ENCODE results near the gene SERPIND1. TPM values are rescaled to one million over a fixed set of nuclear protein-coding genes. Genes with fewer than 3 reads are reported as not detected.

The SERPIND1 gene
- total RNA-seq, 2 experiments from 2014 or later = not detected

DNA sequence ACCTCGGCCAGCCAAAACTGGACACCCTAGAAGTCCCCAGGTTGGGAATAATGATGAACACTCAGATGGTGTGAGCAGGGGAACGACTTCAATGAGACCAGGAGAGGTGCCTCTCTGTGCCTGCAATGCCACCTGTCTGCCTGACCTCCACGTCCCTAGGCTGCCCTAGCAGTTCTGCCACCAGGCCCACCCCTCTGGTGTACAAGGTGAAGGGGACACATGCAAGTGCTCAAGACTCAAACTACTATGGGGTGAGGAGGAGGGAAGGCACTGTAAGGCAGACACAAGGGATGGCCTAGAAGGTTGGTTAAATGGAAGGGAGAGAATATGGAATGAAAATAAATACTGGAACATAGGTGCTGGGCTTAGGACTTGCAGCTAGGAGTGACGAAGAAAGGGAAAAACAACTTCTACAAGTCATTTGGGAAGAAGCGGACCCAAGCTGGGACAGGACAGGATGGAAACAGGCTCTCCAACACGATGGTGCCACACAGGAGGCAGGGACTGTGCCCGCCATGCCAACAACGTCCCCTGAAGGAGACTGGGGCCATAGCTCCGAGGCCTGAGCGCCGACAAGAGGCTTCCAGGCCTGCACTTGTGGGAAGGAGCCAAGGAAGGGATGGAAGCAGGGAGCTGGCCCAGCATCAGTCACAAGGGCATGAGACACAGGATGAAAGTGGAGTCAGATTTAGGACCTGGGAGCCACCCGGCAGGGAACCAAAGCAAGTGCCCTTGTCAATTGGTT is 18.5 kb downstream of the SERPIND1 start:
- CTCF ChIA-PET = interaction anchor here (0.6 to 1.2 kb wide), 2 partner anchors 8 to 35 kb away, joined by 3 to 4 read pairs; no protein-coding TSS in a partner anchor
- Mint-ChIP-seq H3K27me3 (ENCODE audit: low read depth) (no peaks in the 10 kb centered on the region), H3K27ac (no peak overlapping the region), H3K36me3 (ENCODE audit: low read depth) (peaks cover 21% of the 10 kb centered on the region), H3K9me3 (no peaks in the 10 kb centered on the region), H3K4me1 (ENCODE audit: low read depth) (no peaks in the 10 kb centered on the region), H3K4me3 (no peak overlapping the region)
- intact Hi-C loops (cut with micrococcal nuclease) = no loop called here
- no peak for DNase-seq

DNA sequence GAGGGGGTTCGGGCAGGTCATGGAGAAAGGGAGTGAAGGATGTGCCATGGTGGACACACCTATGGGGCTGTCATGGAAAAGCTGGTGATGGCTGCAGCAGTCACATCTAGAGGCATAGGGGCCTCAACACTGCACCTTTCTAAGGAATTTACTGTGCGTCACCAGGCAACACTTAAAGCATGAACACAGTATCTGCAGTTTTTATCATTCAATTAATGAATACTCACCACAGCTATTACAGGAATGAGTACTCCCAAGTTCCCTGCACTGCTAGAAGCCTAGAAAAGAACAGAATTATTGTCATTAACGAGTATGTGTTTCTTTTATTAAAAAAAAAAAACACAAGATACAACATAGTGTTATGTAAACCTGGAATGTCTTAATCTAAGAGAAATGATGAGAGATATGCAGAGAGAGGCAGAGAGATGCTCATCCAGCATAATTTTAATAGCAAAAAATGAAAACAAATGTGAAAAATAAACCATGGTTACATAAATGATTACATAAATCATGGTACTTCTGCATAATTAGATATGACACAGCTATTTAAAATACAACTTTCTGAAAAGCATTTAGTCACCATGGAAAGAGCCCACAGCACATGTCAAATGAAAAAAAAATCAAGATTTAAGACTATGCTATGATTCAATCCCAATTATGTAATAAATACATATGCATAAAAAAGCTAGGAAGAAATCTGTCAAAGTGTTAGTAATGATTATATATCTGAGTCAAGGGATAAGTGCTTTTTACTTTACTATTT is 19.2 kb downstream of the SERPIND1 start:
- H3K4me1 Mint-ChIP-seq (ENCODE audit: low read depth) = no peaks in the 10 kb centered on the region
- no peak for DNase-seq
- intact Hi-C loops (cut with micrococcal nuclease) = no loop called here
- CTCF ChIA-PET = interaction anchor here (0.6 to 1.5 kb wide), 7 partner anchors 9 to 625 kb away, joined by 3 to 6 read pairs (median 3); no protein-coding TSS in a partner anchor
- H3K4me3 Mint-ChIP-seq = no peak overlapping the region
- H3K27ac Mint-ChIP-seq = no peak overlapping the region
- H3K36me3 Mint-ChIP-seq (ENCODE audit: low read depth) = peaks cover 21% of the 10 kb centered on the region
- no peaks in the 10 kb centered on the region for H3K27me3 Mint-ChIP-seq (ENCODE audit: low read depth)
- H3K9me3 Mint-ChIP-seq = no peaks in the 10 kb centered on the region

DNA sequence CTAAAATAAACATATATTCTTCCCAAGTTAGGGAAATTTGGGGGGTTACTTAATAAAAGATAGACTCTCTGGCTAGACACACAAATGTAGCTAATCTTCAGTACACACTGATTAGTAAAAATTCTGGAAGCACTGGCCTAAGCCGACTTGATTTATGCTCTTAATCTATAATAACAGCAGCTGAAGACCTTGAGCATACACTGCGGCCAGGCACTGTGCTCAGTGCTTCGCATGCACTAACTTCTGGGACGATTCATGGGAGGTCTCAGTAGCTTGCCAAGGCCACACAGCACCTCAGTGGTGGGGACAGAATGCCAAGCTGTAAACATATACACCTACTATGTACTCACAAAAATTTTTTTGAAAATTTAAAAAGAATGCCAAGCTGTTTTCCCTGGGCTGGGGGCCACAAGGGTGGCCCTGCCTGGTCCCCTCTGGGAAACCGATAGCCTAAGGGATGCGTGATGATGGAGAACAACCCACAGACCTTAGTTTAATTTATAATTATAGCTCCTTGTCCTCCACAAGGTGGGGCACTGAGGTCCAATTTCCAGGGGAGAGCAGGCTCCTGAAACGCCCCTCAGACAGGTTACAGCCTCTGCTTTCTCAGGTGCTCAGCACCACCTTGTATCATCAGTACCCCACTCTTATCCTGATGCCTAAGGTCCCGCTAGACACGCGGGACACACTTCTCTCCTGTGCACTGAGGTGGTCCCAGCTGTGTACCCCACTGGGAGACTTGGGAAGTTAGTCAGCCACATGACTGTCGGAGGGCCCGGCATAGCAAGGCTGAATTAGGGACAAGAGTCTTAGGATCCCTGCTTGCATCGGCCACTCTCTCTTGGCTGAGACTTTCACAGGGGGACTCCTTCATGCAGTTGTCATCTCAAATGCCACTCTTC is 20.1 kb downstream of the SERPIND1 start:
- Mint-ChIP-seq H3K27ac (no peak overlapping the region), H3K4me3 (no peak overlapping the region), H3K27me3 (ENCODE audit: low read depth) (no peaks in the 10 kb centered on the region), H3K4me1 (ENCODE audit: low read depth) (no peaks in the 10 kb centered on the region), H3K9me3 (no peaks in the 10 kb centered on the region), H3K36me3 (ENCODE audit: low read depth) (peaks cover 18% of the 10 kb centered on the region)
- CTCF ChIA-PET = interaction anchor here (0.6 to 1.5 kb wide), 4 partner anchors 10 to 35 kb away, joined by 3 to 6 read pairs (median 3); no protein-coding TSS in a partner anchor
- no peak for DNase-seq
- intact Hi-C loops (cut with micrococcal nuclease) = no loop called here

DNA sequence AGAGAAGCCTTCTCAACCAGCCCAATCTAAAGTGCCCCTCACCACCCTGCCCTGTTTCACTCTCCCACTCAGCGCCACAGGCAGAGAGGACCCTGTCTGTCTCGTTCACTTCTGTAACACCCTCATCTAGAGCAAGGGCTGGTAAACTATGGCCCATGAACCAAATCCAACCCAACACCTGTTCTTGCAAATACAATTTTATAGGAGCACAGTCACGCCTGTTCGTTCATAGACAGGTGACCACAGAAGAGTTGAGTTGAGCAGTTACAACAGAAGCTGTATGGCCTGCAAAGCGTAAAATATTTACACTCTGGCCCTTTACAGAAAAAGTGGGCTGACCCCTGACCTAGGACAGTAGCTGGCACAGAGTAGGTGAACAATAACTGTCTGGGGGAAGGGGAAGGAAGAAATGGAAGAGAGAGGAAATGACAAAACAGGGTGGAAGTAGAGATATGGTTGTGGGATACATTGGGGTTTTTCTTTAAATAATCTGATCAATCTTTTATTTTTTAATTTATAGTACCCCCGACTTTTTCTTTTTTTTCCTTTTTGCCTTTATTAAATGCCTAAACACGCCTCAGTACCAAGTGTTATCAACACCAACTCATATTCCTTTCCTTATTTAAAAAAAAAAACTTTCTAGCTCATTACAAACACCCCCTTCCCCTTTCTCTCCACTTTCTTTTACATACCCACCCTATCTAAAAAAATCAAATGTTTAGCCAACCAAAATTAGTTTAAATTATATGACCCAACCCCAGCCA is 20.9 kb downstream of the SERPIND1 start:
- intact Hi-C loops (cut with micrococcal nuclease) = no loop called here
- H3K4me3 Mint-ChIP-seq = no peak overlapping the region
- H3K27ac Mint-ChIP-seq = peak overlapping the region; percentile 28
- no peaks in the 10 kb centered on the region for H3K4me1 Mint-ChIP-seq (ENCODE audit: low read depth)
- DNase-seq = no peak
- H3K9me3 Mint-ChIP-seq = no peaks in the 10 kb centered on the region
- CTCF ChIA-PET = interaction anchor here (1.5 kb wide), 1 partner anchor 11 kb away, joined by 6 read pairs; no protein-coding TSS in a partner anchor
- H3K36me3 Mint-ChIP-seq (ENCODE audit: low read depth) = peaks cover 20% of the 10 kb centered on the region
- H3K27me3 Mint-ChIP-seq (ENCODE audit: low read depth) = no peaks in the 10 kb centered on the region

DNA sequence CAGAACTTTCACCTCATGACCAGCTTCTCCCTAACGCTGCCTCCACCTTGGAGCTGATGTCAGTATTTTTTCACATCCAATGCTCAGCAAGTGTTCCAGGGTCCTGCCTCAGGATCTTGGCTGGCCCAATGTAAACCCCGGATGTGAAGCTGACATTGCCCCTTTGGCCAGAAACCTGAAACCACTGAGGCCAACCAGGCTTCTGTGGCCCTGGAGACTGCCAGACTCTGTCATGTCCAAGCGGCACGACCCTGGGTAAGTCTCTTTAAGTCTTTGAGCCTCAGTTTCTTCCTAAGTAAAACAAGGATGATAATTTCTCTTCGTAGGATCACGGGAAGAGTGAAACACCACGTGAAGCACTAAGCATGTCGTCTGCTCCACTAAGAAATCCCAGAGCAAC is 22.8 kb downstream of the SERPIND1 start:
- no peaks in the 10 kb centered on the region for H3K27me3 Mint-ChIP-seq (ENCODE audit: low read depth)

DNA sequence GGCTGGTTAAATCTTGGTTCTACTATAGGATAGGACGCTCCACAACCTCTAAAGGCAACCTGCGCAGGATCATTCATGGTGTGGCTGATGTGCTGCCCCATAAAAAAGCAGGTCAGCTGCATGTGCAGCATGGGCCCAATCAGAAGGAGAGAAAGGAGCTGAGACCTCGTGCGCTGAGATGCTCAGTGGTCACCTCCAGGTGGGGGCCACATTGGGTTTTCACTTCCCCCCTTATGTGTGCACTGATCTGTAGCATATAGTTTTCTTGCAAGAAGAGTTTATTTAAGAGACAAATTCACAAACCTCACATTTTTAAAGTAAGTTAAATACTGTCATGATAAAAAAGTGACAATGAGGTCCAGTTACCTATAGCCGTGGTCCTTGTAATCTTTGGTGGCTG is 24.3 kb downstream of the SERPIND1 start:
- no peaks in the 10 kb centered on the region for H3K4me1 Mint-ChIP-seq (ENCODE audit: low read depth)
- no peak overlapping the region for H3K4me3 Mint-ChIP-seq
- H3K27ac Mint-ChIP-seq = no peak overlapping the region
- no peaks in the 10 kb centered on the region for H3K9me3 Mint-ChIP-seq
- CTCF ChIA-PET = interaction anchor here (1.0 kb wide), 1 partner anchor 14 kb away, joined by 5 read pairs; no protein-coding TSS in a partner anchor
- no peaks in the 10 kb centered on the region for H3K27me3 Mint-ChIP-seq (ENCODE audit: low read depth)
- H3K36me3 Mint-ChIP-seq (ENCODE audit: low read depth) = peaks cover 20% of the 10 kb centered on the region
- intact Hi-C loops (cut with micrococcal nuclease) = no loop called here
- DNase-seq = no peak

More for the DNA sequence above, 22.8 kb downstream of the SERPIND1 start:
- CTCF ChIA-PET = interaction anchor here (0.9 kb wide), 1 partner anchor 13 kb away, joined by 4 read pairs; no protein-coding TSS in a partner anchor
- Mint-ChIP-seq H3K27ac (no peak overlapping the region), H3K9me3 (no peaks in the 10 kb centered on the region), H3K36me3 (ENCODE audit: low read depth) (peaks cover 16% of the 10 kb centered on the region), H3K4me3 (no peak overlapping the region), H3K4me1 (ENCODE audit: low read depth) (no peaks in the 10 kb centered on the region)
- no peak for DNase-seq
- intact Hi-C loops (cut with micrococcal nuclease) = no loop called here

DNA sequence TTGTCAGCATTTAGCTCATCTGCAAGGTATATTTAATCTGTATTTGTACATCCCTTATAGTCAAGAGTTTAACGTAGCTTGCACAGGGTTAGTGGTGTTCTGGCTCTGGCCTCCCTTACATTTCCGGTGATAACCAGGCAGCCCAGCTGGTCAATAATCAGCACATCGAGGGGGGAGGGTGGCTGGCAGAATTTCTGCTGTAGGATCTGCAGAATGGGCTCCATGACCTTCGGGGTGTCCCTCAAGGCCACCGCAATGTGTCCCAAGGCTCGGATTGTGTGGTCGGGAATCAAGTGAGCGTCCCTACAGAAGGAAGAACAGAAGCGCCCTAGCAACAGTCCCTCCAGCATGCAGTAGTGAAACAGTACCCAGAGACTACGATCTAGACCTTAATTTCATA is 25.1 kb downstream of the SERPIND1 start:
- Mint-ChIP-seq H3K27me3 (ENCODE audit: low read depth) (no peaks in the 10 kb centered on the region), H3K27ac (no peak overlapping the region), H3K36me3 (ENCODE audit: low read depth) (peaks cover 23% of the 10 kb centered on the region), H3K4me1 (ENCODE audit: low read depth) (no peaks in the 10 kb centered on the region), H3K9me3 (no peaks in the 10 kb centered on the region), H3K4me3 (no peak overlapping the region)
- intact Hi-C loops (cut with micrococcal nuclease) = no loop called here
- CTCF ChIA-PET = interaction anchor here (1.0 kb wide), 1 partner anchor 15 kb away, joined by 5 read pairs; no protein-coding TSS in a partner anchor
- DNase-seq = no peak

DNA sequence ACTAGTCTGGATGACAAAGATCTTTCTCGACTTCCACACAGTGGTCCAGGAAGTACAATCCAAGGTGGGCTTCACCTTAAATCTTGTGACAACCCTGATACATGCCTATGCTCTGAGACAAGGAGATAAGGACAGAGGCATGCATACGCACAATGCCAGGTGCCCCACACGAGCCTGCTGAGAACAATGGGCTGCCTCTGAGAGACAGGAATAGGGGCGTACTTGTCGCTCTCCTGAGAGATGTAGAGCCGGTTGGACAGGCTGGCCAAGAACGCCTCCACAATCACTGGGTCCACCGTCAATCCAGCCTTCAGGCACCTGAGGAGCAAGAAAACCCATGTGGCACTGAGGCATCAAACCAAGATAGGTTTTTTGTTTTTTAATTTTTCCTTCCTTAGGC is 25.5 kb downstream of the SERPIND1 start:
- H3K4me1 Mint-ChIP-seq (ENCODE audit: low read depth) = no peaks in the 10 kb centered on the region
- no peaks in the 10 kb centered on the region for H3K27me3 Mint-ChIP-seq (ENCODE audit: low read depth)
- H3K9me3 Mint-ChIP-seq = no peaks in the 10 kb centered on the region
- CTCF ChIA-PET = no interaction called here
- intact Hi-C loops (cut with micrococcal nuclease) = no loop called here
- no peak overlapping the region for H3K4me3 Mint-ChIP-seq
- no peak for DNase-seq
- peaks cover 20% of the 10 kb centered on the region for H3K36me3 Mint-ChIP-seq (ENCODE audit: low read depth)
- H3K27ac Mint-ChIP-seq = no peak overlapping the region

DNA sequence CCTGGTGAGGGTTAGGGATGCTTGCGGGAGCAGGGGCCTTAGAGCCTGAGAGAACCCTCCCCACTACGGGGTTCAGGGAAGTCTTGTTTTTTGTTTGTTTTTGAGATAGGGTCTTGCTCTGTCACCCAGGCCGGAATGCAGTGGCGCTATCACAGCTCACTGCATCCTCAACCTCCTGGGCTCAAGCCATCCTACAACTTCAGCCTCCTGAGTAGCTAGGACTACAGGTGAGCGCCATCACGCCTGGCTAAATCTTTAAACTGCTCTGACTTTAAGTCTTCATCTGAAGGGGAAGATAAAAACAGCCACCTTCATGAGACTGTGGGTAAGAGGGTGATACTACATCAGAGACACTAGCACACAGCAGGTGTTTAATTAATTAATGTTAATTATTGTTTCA is 28.5 kb downstream of the SERPIND1 start:
- H3K4me3 Mint-ChIP-seq = no peak overlapping the region
- H3K36me3 Mint-ChIP-seq (ENCODE audit: low read depth) = peaks cover 20% of the 10 kb centered on the region
- H3K4me1 Mint-ChIP-seq (ENCODE audit: low read depth) = no peaks in the 10 kb centered on the region
- CTCF ChIA-PET = no interaction called here
- no peak overlapping the region for H3K27ac Mint-ChIP-seq
- no peaks in the 10 kb centered on the region for H3K27me3 Mint-ChIP-seq (ENCODE audit: low read depth)
- intact Hi-C loops (cut with micrococcal nuclease) = no loop called here
- no peak for DNase-seq
- H3K9me3 Mint-ChIP-seq = no peaks in the 10 kb centered on the region

DNA sequence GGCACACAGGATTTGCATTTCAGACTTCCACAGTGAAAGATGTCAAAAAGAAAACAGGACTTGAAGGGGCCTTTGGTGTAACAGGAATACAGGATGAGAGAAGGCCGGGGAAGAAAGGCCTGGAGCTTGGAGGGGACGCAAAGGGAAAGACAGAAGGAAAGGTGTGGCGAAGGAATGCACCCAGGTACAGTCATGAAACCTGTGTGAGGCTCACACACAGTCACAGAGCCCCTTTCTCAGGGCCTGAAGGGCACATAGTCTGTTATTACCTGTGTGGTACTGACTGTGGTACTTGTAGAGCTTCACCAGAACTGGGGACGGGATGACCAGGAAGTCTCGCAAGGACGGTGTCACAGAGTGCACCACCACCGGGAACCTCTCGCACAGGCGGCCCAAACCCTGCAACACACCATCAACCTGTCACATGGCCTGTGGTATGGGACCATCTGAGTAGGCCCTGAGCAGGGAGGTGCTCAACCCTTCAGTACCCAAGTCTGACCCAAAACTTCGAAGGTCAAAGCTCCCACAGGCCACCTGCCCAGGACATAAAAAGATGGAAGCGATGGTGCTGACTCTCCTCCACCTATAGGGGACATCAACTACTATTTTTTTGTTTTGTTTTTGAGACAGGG is 29.1 kb downstream of the SERPIND1 start:
- intact Hi-C loops (cut with micrococcal nuclease) = no loop called here
- H3K27ac Mint-ChIP-seq = no peak overlapping the region
- CTCF ChIA-PET = interaction anchor here (1.0 kb wide), 1 partner anchor 202 kb away, joined by 3 read pairs; no protein-coding TSS in a partner anchor
- no peaks in the 10 kb centered on the region for H3K27me3 Mint-ChIP-seq (ENCODE audit: low read depth)
- H3K36me3 Mint-ChIP-seq (ENCODE audit: low read depth) = peaks cover 22% of the 10 kb centered on the region
- DNase-seq = no peak
- no peaks in the 10 kb centered on the region for H3K4me1 Mint-ChIP-seq (ENCODE audit: low read depth)
- no peaks in the 10 kb centered on the region for H3K9me3 Mint-ChIP-seq
- H3K4me3 Mint-ChIP-seq = no peak overlapping the region

DNA sequence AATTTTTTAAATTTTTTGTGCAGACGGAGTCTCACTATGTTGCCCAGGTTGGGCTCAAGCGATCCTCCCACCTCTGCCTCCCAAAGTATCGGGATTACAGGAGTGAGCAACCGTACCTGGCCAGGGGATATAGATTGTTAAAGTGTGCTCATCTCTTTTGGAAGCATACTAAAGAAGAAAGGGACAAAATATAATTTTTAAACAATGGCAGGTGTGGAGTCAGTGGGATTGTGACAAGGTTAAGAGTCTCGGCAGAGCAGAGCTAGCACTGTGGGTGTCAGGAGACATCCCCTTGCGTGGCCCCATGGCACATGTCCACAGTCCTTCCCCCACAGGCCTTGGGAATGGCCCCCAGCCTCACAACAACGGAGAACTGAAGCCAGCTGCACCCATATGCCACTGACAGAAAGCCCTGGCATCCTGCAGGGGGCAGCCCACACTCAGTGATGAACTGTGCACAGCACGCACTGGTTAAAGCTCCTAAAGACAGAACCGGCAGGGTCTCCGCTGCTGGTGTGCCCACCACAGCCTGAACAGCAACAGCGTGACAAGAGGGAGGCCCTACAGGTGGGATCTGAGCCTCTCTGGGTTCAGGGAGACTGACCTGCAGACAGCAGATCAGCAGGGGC is 29.9 kb downstream of the SERPIND1 start:
- H3K27me3 Mint-ChIP-seq (ENCODE audit: low read depth) = no peaks in the 10 kb centered on the region
- CTCF ChIA-PET = interaction anchor here (0.6 to 1.3 kb wide), 3 partner anchors 59 to 201 kb away, joined by 3 to 4 read pairs (median 3); no protein-coding TSS in a partner anchor
- DNase-seq = peak; percentile 61
- no peaks in the 10 kb centered on the region for H3K4me1 Mint-ChIP-seq (ENCODE audit: low read depth)
- no peaks in the 10 kb centered on the region for H3K9me3 Mint-ChIP-seq
- H3K36me3 Mint-ChIP-seq (ENCODE audit: low read depth) = peaks cover 22% of the 10 kb centered on the region
- H3K27ac Mint-ChIP-seq = no peak overlapping the region
- intact Hi-C loops (cut with micrococcal nuclease) = no loop called here
- no peak overlapping the region for H3K4me3 Mint-ChIP-seq

Measured in activated naive CD4-positive, alpha-beta T cell treated with anti-CD3 and anti-CD28 coated beads for 36 hours (primary cell).